ENCODE measurements around the gene RHOA.

Gene RHOA

GRCh38 chr3:49388289-49388820 lies 23.4 kb downstream of the RHOA start:
- H3K4me1 ChIP-seq (ENCODE audit: control insufficient read depth in 1 of 2, insufficient read depth in 2 of 2, low read length in 2 of 2) = peaks cover 5 to 22% of the 10 kb centered on the region in 2 donors
- no peak overlapping the region for H3K4me3 ChIP-seq (ENCODE audit: low read depth in 1 of 2, low read length in 2 of 2)
- no peaks in the 10 kb centered on the region for H3K36me3 ChIP-seq (ENCODE audit: control insufficient read depth in 1 of 2, insufficient read depth in 2 of 2, low read length in 2 of 2)
- no peak overlapping the region for H3K27ac ChIP-seq (ENCODE audit: low read length)
- no peaks in the 10 kb centered on the region for H3K9me3 ChIP-seq (ENCODE audit: control insufficient read depth in 1 of 2, low read length in 2 of 2)
- no peaks in the 10 kb centered on the region for H3K27me3 ChIP-seq (ENCODE audit: low read depth, low read length)

- H3K4me1 ChIP-seq (ENCODE audit: control insufficient read depth in 1 of 2, insufficient read depth in 2 of 2, low read length in 2 of 2) = peaks cover 5 to 18% of the 10 kb centered on the region in 2 donors
- no peaks in the 10 kb centered on the region for H3K9me3 ChIP-seq (ENCODE audit: control insufficient read depth in 1 of 2, low read length in 2 of 2)
- H3K4me3 ChIP-seq (ENCODE audit: low read depth in 1 of 2, low read length in 2 of 2) = no peak overlapping the region
- H3K27ac ChIP-seq (ENCODE audit: low read length) = no peak overlapping the region
- H3K36me3 ChIP-seq (ENCODE audit: control insufficient read depth in 1 of 2, insufficient read depth in 2 of 2, low read length in 2 of 2) = no peaks in the 10 kb centered on the region
- no peaks in the 10 kb centered on the region for H3K27me3 ChIP-seq (ENCODE audit: low read depth, low read length)
Measured at GRCh38 chr3:49387721-49388120, 24.1 kb downstream of the RHOA start.

- Histone ChIP-seq H3K27ac (ENCODE audit: low read length) (no peak overlapping the region), H3K4me1 (ENCODE audit: control insufficient read depth in 1 of 2, insufficient read depth in 2 of 2, low read length in 2 of 2) (peaks cover 5 to 18% of the 10 kb centered on the region in 2 donors), H3K27me3 (ENCODE audit: low read depth, low read length) (no peaks in the 10 kb centered on the region), H3K9me3 (ENCODE audit: control insufficient read depth in 1 of 2, low read length in 2 of 2) (no peaks in the 10 kb centered on the region), H3K36me3 (ENCODE audit: control insufficient read depth in 1 of 2, insufficient read depth in 2 of 2, low read length in 2 of 2) (no peaks in the 10 kb centered on the region), H3K4me3 (ENCODE audit: low read depth in 1 of 2, low read length in 2 of 2) (no peak overlapping the region)
Measured at GRCh38 chr3:49386056-49386756, 25.6 kb downstream of the RHOA start.

GRCh38 chr3:49385617-49386016 lies 26.2 kb downstream of the RHOA start:
- Histone ChIP-seq H3K36me3 (ENCODE audit: control insufficient read depth in 1 of 2, insufficient read depth in 2 of 2, low read length in 2 of 2) (no peaks in the 10 kb centered on the region), H3K9me3 (ENCODE audit: control insufficient read depth in 1 of 2, low read length in 2 of 2) (no peaks in the 10 kb centered on the region), H3K4me1 (ENCODE audit: control insufficient read depth in 1 of 2, insufficient read depth in 2 of 2, low read length in 2 of 2) (peaks cover 5 to 18% of the 10 kb centered on the region in 2 donors), H3K27ac (ENCODE audit: low read length) (no peak overlapping the region), H3K27me3 (ENCODE audit: low read depth, low read length) (no peaks in the 10 kb centered on the region), H3K4me3 (ENCODE audit: low read depth in 1 of 2, low read length in 2 of 2) (no peak overlapping the region)

- H3K27me3 ChIP-seq (ENCODE audit: low read depth, low read length) = no peaks in the 10 kb centered on the region
- H3K27ac ChIP-seq (ENCODE audit: low read length) = no peak overlapping the region
- H3K4me1 ChIP-seq (ENCODE audit: control insufficient read depth in 1 of 2, insufficient read depth in 2 of 2, low read length in 2 of 2) = peaks cover 3 to 19% of the 10 kb centered on the region in 2 donors
- H3K36me3 ChIP-seq (ENCODE audit: control insufficient read depth in 1 of 2, insufficient read depth in 2 of 2, low read length in 2 of 2) = no peaks in the 10 kb centered on the region
- H3K4me3 ChIP-seq (ENCODE audit: low read depth in 1 of 2, low read length in 2 of 2) = no peak overlapping the region
- H3K9me3 ChIP-seq (ENCODE audit: control insufficient read depth in 1 of 2, low read length in 2 of 2) = no peaks in the 10 kb centered on the region
Measured at GRCh38 chr3:49383387-49383786, 28.4 kb downstream of the RHOA start.

- no peak overlapping the region for H3K4me3 ChIP-seq (ENCODE audit: low read depth in 1 of 2, low read length in 2 of 2)
- no peaks in the 10 kb centered on the region for H3K27me3 ChIP-seq (ENCODE audit: low read depth, low read length)
- H3K27ac ChIP-seq (ENCODE audit: low read length) = no peak overlapping the region
- H3K36me3 ChIP-seq (ENCODE audit: control insufficient read depth in 1 of 2, insufficient read depth in 2 of 2, low read length in 2 of 2) = peaks cover 9 to 24% of the 10 kb centered on the region in 2 donors
- H3K4me1 ChIP-seq (ENCODE audit: control insufficient read depth in 1 of 2, insufficient read depth in 2 of 2, low read length in 2 of 2) = peaks cover 0 to 20% of the 10 kb centered on the region in 2 donors
- no peaks in the 10 kb centered on the region for H3K9me3 ChIP-seq (ENCODE audit: control insufficient read depth in 1 of 2, low read length in 2 of 2)
Measured at GRCh38 chr3:49378249-49378895, 33.4 kb downstream of the RHOA start.

- Histone ChIP-seq H3K27me3 (ENCODE audit: low read depth, low read length) (no peaks in the 10 kb centered on the region), H3K9me3 (ENCODE audit: control insufficient read depth in 1 of 2, low read length in 2 of 2) (no peaks in the 10 kb centered on the region), H3K27ac (ENCODE audit: low read length) (no peak overlapping the region), H3K36me3 (ENCODE audit: control insufficient read depth in 1 of 2, insufficient read depth in 2 of 2, low read length in 2 of 2) (peaks cover 17 to 32% of the 10 kb centered on the region in 2 donors), H3K4me1 (ENCODE audit: control insufficient read depth in 1 of 2, insufficient read depth in 2 of 2, low read length in 2 of 2) (peaks cover 0 to 22% of the 10 kb centered on the region in 2 donors), H3K4me3 (ENCODE audit: low read depth in 1 of 2, low read length in 2 of 2) (no peak overlapping the region)
Measured at GRCh38 chr3:49377483-49377882, 34.3 kb downstream of the RHOA start.

GRCh38 chr3:49371946-49372345 lies 39.8 kb downstream of the RHOA start:
- no peak overlapping the region for H3K27ac ChIP-seq (ENCODE audit: low read length)
- H3K4me3 ChIP-seq (ENCODE audit: low read depth in 1 of 2, low read length in 2 of 2) = no peak overlapping the region
- H3K4me1 ChIP-seq (ENCODE audit: control insufficient read depth in 1 of 2, insufficient read depth in 2 of 2, low read length in 2 of 2) = peaks cover 0 to 10% of the 10 kb centered on the region in 2 donors
- peaks cover 25 to 63% of the 10 kb centered on the region in 2 donors for H3K36me3 ChIP-seq (ENCODE audit: control insufficient read depth in 1 of 2, insufficient read depth in 2 of 2, low read length in 2 of 2)
- H3K9me3 ChIP-seq (ENCODE audit: control insufficient read depth in 1 of 2, low read length in 2 of 2) = no peaks in the 10 kb centered on the region
- H3K27me3 ChIP-seq (ENCODE audit: low read depth, low read length) = no peaks in the 10 kb centered on the region

- Histone ChIP-seq H3K4me3 (ENCODE audit: low read depth in 1 of 2, low read length in 2 of 2) (no peak overlapping the region), H3K9me3 (ENCODE audit: control insufficient read depth in 1 of 2, low read length in 2 of 2) (no peaks in the 10 kb centered on the region), H3K27me3 (ENCODE audit: low read depth, low read length) (no peaks in the 10 kb centered on the region), H3K36me3 (ENCODE audit: control insufficient read depth in 1 of 2, insufficient read depth in 2 of 2, low read length in 2 of 2) (peaks cover 32 to 75% of the 10 kb centered on the region in 2 donors), H3K27ac (ENCODE audit: low read length) (no peak overlapping the region), H3K4me1 (ENCODE audit: control insufficient read depth in 1 of 2, insufficient read depth in 2 of 2, low read length in 2 of 2) (peaks cover 0 to 9% of the 10 kb centered on the region in 2 donors)
Measured at GRCh38 chr3:49370585-49371290, 41.0 kb downstream of the RHOA start.

- H3K36me3 ChIP-seq (ENCODE audit: control insufficient read depth in 1 of 2, insufficient read depth in 2 of 2, low read length in 2 of 2) = peaks cover 30 to 60% of the 10 kb centered on the region in 2 donors
- no peaks in the 10 kb centered on the region for H3K9me3 ChIP-seq (ENCODE audit: control insufficient read depth in 1 of 2, low read length in 2 of 2)
- no peak overlapping the region for H3K4me3 ChIP-seq (ENCODE audit: low read depth in 1 of 2, low read length in 2 of 2)
- H3K27ac ChIP-seq (ENCODE audit: low read length) = no peak overlapping the region
- H3K4me1 ChIP-seq (ENCODE audit: control insufficient read depth in 1 of 2, insufficient read depth in 2 of 2, low read length in 2 of 2) = peaks cover 5 to 9% of the 10 kb centered on the region in 2 donors
- no peaks in the 10 kb centered on the region for H3K27me3 ChIP-seq (ENCODE audit: low read depth, low read length)
Measured at GRCh38 chr3:49362561-49362960, 49.2 kb downstream of the RHOA start.

GRCh38 chr3:49359623-49360022 lies 52.2 kb downstream of the RHOA start:
- Histone ChIP-seq H3K9me3 (ENCODE audit: control insufficient read depth in 1 of 2, low read length in 2 of 2) (no peaks in the 10 kb centered on the region), H3K36me3 (ENCODE audit: control insufficient read depth in 1 of 2, insufficient read depth in 2 of 2, low read length in 2 of 2) (peaks cover 29 to 51% of the 10 kb centered on the region in 2 donors), H3K4me1 (ENCODE audit: control insufficient read depth in 1 of 2, insufficient read depth in 2 of 2, low read length in 2 of 2) (peaks cover 5 to 25% of the 10 kb centered on the region in 2 donors), H3K4me3 (ENCODE audit: low read depth in 1 of 2, low read length in 2 of 2) (no peak overlapping the region), H3K27me3 (ENCODE audit: low read depth, low read length) (no peaks in the 10 kb centered on the region), H3K27ac (ENCODE audit: low read length) (peak overlapping the region; percentile 88)
